Measurements from ENCODE around the gene CCDC91.
A peak's percentile ranks its signal among the peaks of the same experiment; 100 is the strongest.
"Not testable (repeated sequence)": the region's sequence is repeated elsewhere in the genome, so short reads cannot be mapped to it uniquely, and the experiment has no call there.

CCDC91 gene

GRCh38 chr12:28247806-28248205 is 57.5 kb downstream of the CCDC91 start:
- DNase-seq (ENCODE audit: extremely low spot score): no peak
- TF ChIP-seq BHLHE40 (IDR thresholded peaks at IDR 0.05; ENCODE audit: borderline replicate concordance): no peak
- no peak for TF ChIP-seq ELF4 (IDR thresholded peaks at IDR 0.05)
- CTCF ChIA-PET: no interaction called here

GRCh38 chr12:28248555-28249145 is 58.4 kb downstream of the CCDC91 start:
- ChIA-PET CTCF (no interaction called here), POLR2A (no interaction called here)
- no peak for DNase-seq (ENCODE audit: extremely low spot score)
- TF ChIP-seq BHLHE40 (IDR thresholded peaks at IDR 0.05; ENCODE audit: borderline replicate concordance) (no peak), ELF4 (IDR thresholded peaks at IDR 0.05) (no peak), SP1 (IDR thresholded peaks at IDR 0.05) (no peak), SUZ12 (IDR thresholded peaks at IDR 0.05) (no peak), HDGF (IDR thresholded peaks at IDR 0.05; ENCODE audit: borderline replicate concordance) (no peak)
- TF ChIP-seq, protein P1, sequence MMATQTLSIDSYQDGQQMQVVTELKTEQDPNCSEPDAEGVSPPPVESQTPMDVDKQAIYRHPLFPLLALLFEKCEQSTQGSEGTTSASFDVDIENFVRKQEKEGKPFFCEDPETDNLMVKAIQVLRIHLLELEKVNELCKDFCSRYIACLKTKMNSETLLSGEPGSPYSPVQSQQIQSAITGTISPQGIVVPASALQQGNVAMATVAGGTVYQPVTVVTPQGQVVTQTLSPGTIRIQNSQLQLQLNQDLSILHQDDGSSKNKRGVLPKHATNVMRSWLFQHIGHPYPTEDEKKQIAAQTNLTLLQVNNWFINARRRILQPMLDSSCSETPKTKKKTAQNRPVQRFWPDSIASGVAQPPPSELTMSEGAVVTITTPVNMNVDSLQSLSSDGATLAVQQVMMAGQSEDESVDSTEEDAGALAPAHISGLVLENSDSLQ (IDR thresholded peaks at IDR 0.05): no peak

More at GRCh38 chr12:28247806-28248205, 57.5 kb downstream of the CCDC91 start:
- POLR2A ChIA-PET: no interaction called here

DNA sequence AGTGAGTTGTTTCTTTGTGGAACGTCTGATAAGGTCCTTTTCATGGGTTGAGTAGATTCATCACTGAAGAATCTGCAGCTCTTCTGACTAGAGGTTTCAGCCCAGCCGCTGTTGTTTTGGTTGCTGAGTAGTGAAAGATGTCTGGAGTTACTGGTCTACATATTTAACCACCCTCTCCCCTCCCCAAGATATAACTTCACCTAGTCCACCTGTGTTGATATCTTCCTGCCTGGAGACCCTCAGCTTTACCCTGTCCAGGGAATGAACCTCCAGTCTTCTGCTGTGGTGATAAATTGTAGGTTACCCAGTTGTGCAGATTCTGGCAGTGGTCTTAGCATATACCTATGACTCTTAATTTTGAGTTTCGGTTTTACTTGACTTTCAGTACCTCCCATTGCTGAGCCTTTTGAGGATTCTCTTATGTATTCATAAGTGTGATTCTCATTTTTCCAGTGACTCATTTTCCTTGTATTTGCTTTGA is 62.9 kb downstream of the CCDC91 start:
- CTCF ChIA-PET: no interaction called here
- no peak for TF ChIP-seq ELF4 (IDR thresholded peaks at IDR 0.05)
- TF ChIP-seq TARDBP (IDR thresholded peaks at IDR 0.05): no peak
- TF ChIP-seq ZNF384 (IDR thresholded peaks at IDR 0.05): no peak
- POLR2A ChIA-PET: no interaction called here
- DNase-seq (ENCODE audit: extremely low spot score): no peak

DNA sequence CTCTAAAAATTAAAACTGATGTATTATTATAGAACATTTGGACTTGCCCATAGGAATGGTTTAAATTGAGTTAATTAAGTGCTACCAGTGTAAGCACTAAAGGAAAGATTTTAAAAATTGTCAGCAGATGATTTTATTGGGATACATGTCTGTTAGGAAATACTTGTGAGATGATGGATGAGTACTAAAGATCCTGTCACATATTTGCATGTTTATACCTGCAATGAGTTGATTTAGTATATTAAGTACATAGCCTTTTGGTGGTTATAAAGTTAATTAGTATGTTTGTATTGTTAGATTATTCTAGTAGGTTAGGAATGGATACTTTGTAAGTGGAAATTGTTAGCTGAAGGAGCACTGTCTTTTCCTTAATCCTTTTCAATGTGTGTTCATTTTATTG is 67.2 kb downstream of the CCDC91 start:
- ChIA-PET POLR2A (no interaction called here), CTCF (no interaction called here)
- no peak for DNase-seq (ENCODE audit: extremely low spot score)
- TF ChIP-seq, protein P1 (IDR thresholded peaks at IDR 0.05): 0 out of 2 replicates have a peak, but pooled peaks have one; percentile 8
- TF ChIP-seq ARNT (IDR thresholded peaks at IDR 0.05): no peak
- TF ChIP-seq ELF4 (IDR thresholded peaks at IDR 0.05): no peak
- TF ChIP-seq SP1 (IDR thresholded peaks at IDR 0.05): no peak

DNA sequence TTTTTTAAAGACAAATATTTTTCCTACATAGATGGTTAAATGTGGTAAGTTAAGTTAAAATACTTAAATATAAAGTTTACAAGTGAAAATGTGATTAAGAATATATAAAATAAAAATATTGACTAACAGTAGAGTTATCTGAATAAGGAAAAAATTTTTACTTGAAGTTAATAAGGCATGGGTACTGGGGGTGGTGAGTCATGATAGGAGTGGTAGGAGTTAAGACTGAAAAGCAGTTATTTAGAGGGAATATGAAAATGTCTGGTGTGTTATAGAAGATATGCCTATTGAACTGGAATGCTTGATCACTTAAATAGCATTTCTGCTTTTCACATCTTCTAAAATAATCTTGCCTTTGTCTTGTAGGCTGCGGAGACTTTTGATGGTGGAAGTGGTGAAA is 68.7 kb downstream of the CCDC91 start:
- ChIA-PET CTCF (no interaction called here), POLR2A (no interaction called here)
- no peak for TF ChIP-seq ZNF384 (IDR thresholded peaks at IDR 0.05)
- DNase-seq (ENCODE audit: extremely low spot score): no peak

GRCh38 chr12:28265435-28266042 is 75.3 kb downstream of the CCDC91 start:
- POLR2A ChIA-PET: no interaction called here

DNA sequence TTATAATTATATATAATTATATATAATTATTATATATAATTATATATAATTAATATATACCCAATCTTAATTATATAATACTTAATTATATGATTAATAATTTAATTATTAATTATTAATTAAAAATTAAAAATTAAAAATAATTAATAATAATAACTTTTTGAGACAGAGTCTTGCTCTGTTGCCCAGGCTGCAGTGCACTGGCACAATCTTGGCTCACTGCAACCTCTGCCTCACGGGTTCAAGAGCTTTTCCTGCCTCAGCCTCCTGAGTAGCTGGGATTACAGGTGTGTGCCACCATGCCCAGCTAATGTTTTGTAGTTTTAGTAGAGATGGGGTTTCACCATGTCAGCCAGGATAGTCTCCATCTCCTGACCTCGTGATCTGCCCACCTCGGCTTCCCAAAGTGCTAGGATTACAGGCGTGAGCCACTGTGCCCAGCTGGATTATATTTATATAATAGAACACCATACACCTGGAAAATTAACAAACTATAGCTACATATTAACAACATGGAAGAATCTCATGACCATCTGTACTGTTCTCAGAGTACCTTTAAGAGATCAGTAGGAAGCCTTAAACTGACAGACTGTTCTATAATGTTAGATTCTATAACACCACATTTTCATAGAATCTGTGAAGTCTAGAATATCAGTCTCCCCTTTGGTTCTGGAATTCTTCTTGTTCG is 77.8 kb downstream of the CCDC91 start:
- POLR2A ChIA-PET; CTCF ChIA-PET; DNase-seq (ENCODE audit: extremely low spot score): not testable (repeated sequence)

More at GRCh38 chr12:28265435-28266042, 75.3 kb downstream of the CCDC91 start:
- no peak for DNase-seq (ENCODE audit: extremely low spot score)
- TF ChIP-seq NFRKB (IDR thresholded peaks at IDR 0.05) (no peak), FOXK2 (IDR thresholded peaks at IDR 0.05) (no peak), HDGF (IDR thresholded peaks at IDR 0.05; ENCODE audit: borderline replicate concordance) (no peak), ARNT (IDR thresholded peaks at IDR 0.05) (no peak), L3MBTL2 (conservative IDR thresholded peaks at IDR 0.05) (no peak), BHLHE40 (IDR thresholded peaks at IDR 0.05; ENCODE audit: borderline replicate concordance) (no peak), CTBP1 (IDR thresholded peaks at IDR 0.05; ENCODE audit: borderline replicate concordance) (no peak), SP1 (IDR thresholded peaks at IDR 0.05) (no peak), SUZ12 (IDR thresholded peaks at IDR 0.05) (no peak), TARDBP (IDR thresholded peaks at IDR 0.05) (no peak), ELF4 (IDR thresholded peaks at IDR 0.05) (no peak), FOXM1 (IDR thresholded peaks at IDR 0.05; ENCODE audit: borderline replicate concordance) (no peak)
- CTCF ChIA-PET: interaction anchor here (0.6 kb wide), 1 partner anchor 31 kb away, joined by 4 read pairs; no protein-coding TSS in a partner anchor

DNA sequence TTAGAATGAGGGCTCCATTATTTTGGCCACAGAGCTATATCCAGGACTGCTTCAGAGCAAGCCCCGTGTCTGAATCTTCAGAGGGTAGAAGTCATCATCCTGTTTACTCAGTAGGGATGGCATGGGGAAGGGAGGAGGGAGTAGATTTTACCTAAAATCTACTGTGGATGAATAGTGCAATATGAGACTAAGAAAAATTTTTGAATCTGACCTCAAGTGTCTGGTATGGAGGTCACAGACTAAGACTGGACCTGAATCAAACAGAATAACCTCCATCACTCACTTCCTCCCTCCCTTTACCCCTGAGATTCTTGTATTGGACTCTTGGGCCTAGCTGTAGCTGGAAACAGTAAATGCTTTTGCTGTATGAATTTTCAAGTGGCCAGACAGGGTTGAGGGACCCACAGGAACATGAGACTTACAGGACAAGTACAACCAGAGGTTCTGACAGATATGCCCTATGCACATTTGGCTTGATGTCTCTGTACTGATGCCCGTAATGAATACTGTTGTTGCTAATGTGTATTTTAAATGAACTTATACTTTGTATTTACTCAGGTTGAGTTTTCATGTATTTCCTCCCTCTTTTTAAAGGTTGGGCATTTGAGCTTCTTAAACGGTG is 78.5 kb downstream of the CCDC91 start:
- TF ChIP-seq NFRKB (IDR thresholded peaks at IDR 0.05) (no peak), HDGF (IDR thresholded peaks at IDR 0.05; ENCODE audit: borderline replicate concordance) (no peak), L3MBTL2 (conservative IDR thresholded peaks at IDR 0.05) (no peak), FOXM1 (IDR thresholded peaks at IDR 0.05; ENCODE audit: borderline replicate concordance) (no peak), ELF4 (IDR thresholded peaks at IDR 0.05) (no peak)
- ChIA-PET POLR2A (no interaction called here), CTCF (no interaction called here)
- DNase-seq (ENCODE audit: extremely low spot score): no peak
